Nephron (organoid): ENCODE results near the gene NECTIN4.
A peak's percentile ranks its signal among the peaks of the same experiment; 100 is the strongest.

Experiments used
- H3K27ac Mint-ChIP-seq, 3 experiments: 2 replicates each; pipeline ENCODE4 v1.8.0; 2020; ENCODE audit warnings: mixed read lengths in 3 of 3, mild to moderate bottlenecking in 2 of 3, moderate library complexity in 1 of 3
- H3K27me3 Mint-ChIP-seq: 2 replicates; pipeline ENCODE4 v1.8.0; 2021; ENCODE audit warnings: low read depth, mild to moderate bottlenecking, moderate library complexity, mixed read lengths
- H3K36me3 Mint-ChIP-seq: 2 replicates; pipeline ENCODE4 v1.8.0; 2020; ENCODE audit warnings: low read depth, mixed read lengths
- H3K4me1 Mint-ChIP-seq: 2 replicates; pipeline ENCODE4 v1.8.0; 2020; ENCODE audit warnings: mixed read lengths
- H3K4me3 Mint-ChIP-seq, 3 experiments: 2 replicates each; pipeline ENCODE4 v1.8.0; 2020; ENCODE audit warnings: mild to moderate bottlenecking in 3 of 3, mixed read lengths in 3 of 3, moderate library complexity in 2 of 3
- H3K9me3 Mint-ChIP-seq: 2 replicates; pipeline ENCODE4 v1.8.0; 2020; ENCODE audit warnings: mixed read lengths
- CTCF ChIP-seq, 3 experiments: fragments of 200-600 bp; sonication (generic); IDR thresholded peaks; one replicate each; pipeline ENCODE4 v1.5.0; 2021; ENCODE audit warnings: antibody characterized with exemption in 3 of 3; ENCODE audit not compliant: unreplicated experiment in 3 of 3

NECTIN4 gene

GRCh38 chr1:161021970-161022353, 67.4 kb downstream of the NECTIN4 start:
- Mint-ChIP-seq H3K4me1 (peaks cover 15% of the 10 kb centered on the region), H3K9me3 (no peaks in the 10 kb centered on the region), H3K27me3 (peaks cover 56% of the 10 kb centered on the region), H3K27ac (peak overlapping the region in 1 of 3 experiments; percentile 94), H3K4me3 (peak overlapping the region; percentile 85 to 89 (median 89)), H3K36me3 (peaks cover 2% of the 10 kb centered on the region)
- no peak for TF ChIP-seq CTCF (IDR thresholded peaks at IDR 0.05; ENCODE audit: unreplicated experiment in 3 of 3)

GRCh38 chr1:161021165-161021969, 68.0 kb downstream of the NECTIN4 start:
- H3K9me3 Mint-ChIP-seq = no peaks in the 10 kb centered on the region
- TF ChIP-seq CTCF (IDR thresholded peaks at IDR 0.05; ENCODE audit: unreplicated experiment in 3 of 3) = no peak

More at GRCh38 chr1:161021165-161021969, 68.0 kb downstream of the NECTIN4 start:
- H3K4me1 Mint-ChIP-seq = peaks cover 15% of the 10 kb centered on the region
- H3K4me3 Mint-ChIP-seq = peak overlapping the region; percentile 85 to 89 (median 89)
- H3K27me3 Mint-ChIP-seq = peaks cover 56% of the 10 kb centered on the region
- H3K27ac Mint-ChIP-seq = peak overlapping the region; percentile 62 to 94 (median 81)
- no peaks in the 10 kb centered on the region for H3K36me3 Mint-ChIP-seq
